Ovary (tissue), 9 donors: ENCODE data around the gene MED26. TPM values are rescaled to one million over a fixed set of nuclear protein-coding genes. Genes with fewer than 3 reads are reported as not detected.

Source experiments
- DNase-seq, 5 donors: peaks; one replicate each; pipeline ENCODE4 v3.0.0-alpha.2; 2019 to 2020
- H3K27ac ChIP-seq, 2 donors: fragments of 200-600 bp; one replicate each; pipeline versions ENCODE4 v1.5.1 to v1.8.0; 2019 to 2022
- H3K27me3 ChIP-seq: fragments of 200-600 bp; one replicate; pipeline ENCODE4 v1.8.0; 2022
- H3K36me3 ChIP-seq: fragments of 200-600 bp; sonication (generic); one replicate; pipeline ENCODE4 v1.5.1; 2019
- H3K4me1 ChIP-seq: one replicate; pipeline ENCODE4 v1.8.1; 2013; ENCODE audit warnings: mild to moderate bottlenecking, moderate library complexity; ENCODE audit not compliant: insufficient read depth
- H3K4me3 ChIP-seq: fragments of 200-600 bp; sonication (generic); one replicate; pipeline ENCODE4 v1.5.1; 2017
- H3K9me3 ChIP-seq, 2 donors: fragments of 200-600 bp in 1 of 2; sonication (generic) in 1 of 2; one replicate each; pipeline versions ENCODE4 v1.5.1 to v1.8.1; 2013 to 2019; ENCODE audit warnings: mild to moderate bottlenecking in 1 of 2, moderate library complexity in 1 of 2
- CTCF ChIP-seq, 3 donors: fragments of 450-650 bp in 2 of 3; fragments of 200-600 bp in 1 of 3; IDR thresholded peaks; one replicate each; pipeline versions ENCODE4 v1.5.1 to v1.8.0; 2016 to 2022; ENCODE audit warnings: antibody characterized with exemption in 3 of 3, mild to moderate bottlenecking in 1 of 3
- EP300 ChIP-seq: sonication (generic); formaldehyde crosslinking; IDR thresholded peaks from one replicate; pipeline ENCODE4 v1.6.1; 2017; ENCODE audit warnings: antibody characterized with exemption
- POLR2A ChIP-seq: fragments of 450-650 bp; IDR thresholded peaks from one replicate; pipeline ENCODE4 v1.6.1; 2017; ENCODE audit warnings: antibody characterized with exemption, mild to moderate bottlenecking, moderate library complexity
- WGBS, 3 donors: extraction: QIAGEN DNeasy Blood & Tissue Kit in 1 of 3; methylation state at CpG; one replicate each; pipeline versions ENCODE4 v1.1.5 to v1.1.7; 2013 to 2017; 5-methylcytosine and 5-hydroxymethylcytosine counted together
- intact Hi-C, 4 donors: fragments of 100-400 bp; cut with DNase I; formaldehyde crosslinking; loops; one replicate each; pipeline versions ENCODE4 v1.11.0 to v1.15.1; 2022 to 2023
- polyA plus RNA-seq, 2 donors: library from polyadenylated mRNA; stranded (reverse); fragments of 200-250 nt in 1 of 2; fragments of 350-450 nt in 1 of 2; fragmentation: Illumina TruSeq in 1 of 2; extraction: RNeasy Lipid Tissue Mini Kit (QIAGEN cat#74804) in 1 of 2; gene quantifications; one replicate each; pipeline ENCODE4 v1.2.3, GENCODE V29; 2013 to 2014
- total RNA-seq, 7 donors: library from RNA; depleted of rRNA in 2 of 7; stranded (reverse); fragments of >200 nt in 2 of 7; fragmentation: NEBNext Ultra II Directional in 3 of 7; extraction: Animal tissue kit (Norgen Biotek cat#: 25700) in 3 of 7; gene quantifications; one replicate each; pipeline versions ENCODE4 v1.1.0 to v1.2.4, GENCODE V29; 2016 to 2023
- donor health status: DM: no; HTN: no; CAD: no; lungs with moderate emphysema.
- donor health status: DM: no; HTN: no; CAD: no.
- donor health status: Bipolar disorder and iron deficiency.
- donor health status: DM: yes; HTN: yes; CAD: no.
- donor health status: DM: no; HTN: no; CAD: no.
- donor health status: DM: yes; HTN: yes; CAD: no.

Gene MED26
- total and polyA plus RNA-seq, 9 donors, result 3.0 to 13.2 (median 10.8) TPM

- no peak for TF ChIP-seq CTCF (IDR thresholded peaks at IDR 0.05)
- TF ChIP-seq EP300, result no peak
- no peak for TF ChIP-seq POLR2A
- DNase-seq, result no peak
- no peaks in the 10 kb centered on the region for H3K36me3 ChIP-seq
- 83 to 84% (median 83%) methylated on average over 10 of the region's 10 CpGs for WGBS, 3 donors
- H3K4me3 ChIP-seq, result no peak overlapping the region
- H3K27ac ChIP-seq, result no peak overlapping the region
- peaks cover 7% of the 10 kb centered on the region for H3K4me1 ChIP-seq
- H3K27me3 ChIP-seq, result no peaks in the 10 kb centered on the region
- no peaks in the 10 kb centered on the region for H3K9me3 ChIP-seq
- intact Hi-C loops, result no loop called here
Observed at GRCh38 chr19:16582486-16583261, 45.3 kb downstream of the MED26 start.

DNA sequence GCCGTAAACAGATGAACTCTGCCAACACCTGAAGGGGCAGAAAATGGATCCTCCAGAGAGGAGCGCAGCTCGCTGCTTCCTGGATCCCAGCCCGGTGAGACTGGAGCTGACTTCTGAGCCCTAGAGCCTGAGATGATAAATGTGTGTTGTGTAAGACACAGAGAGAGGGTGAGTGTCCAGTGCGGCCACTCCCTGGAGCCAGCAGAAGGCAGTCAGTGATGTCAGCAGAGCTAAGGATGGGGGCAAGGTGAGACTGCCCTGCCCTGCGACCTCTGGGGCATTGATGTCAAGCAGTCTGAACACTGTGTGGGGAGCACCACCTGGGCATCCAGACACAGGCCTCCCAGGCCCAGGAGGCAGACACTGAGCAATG, 46.0 kb downstream of the MED26 start:
- intact Hi-C loops, result no loop called here

DNA sequence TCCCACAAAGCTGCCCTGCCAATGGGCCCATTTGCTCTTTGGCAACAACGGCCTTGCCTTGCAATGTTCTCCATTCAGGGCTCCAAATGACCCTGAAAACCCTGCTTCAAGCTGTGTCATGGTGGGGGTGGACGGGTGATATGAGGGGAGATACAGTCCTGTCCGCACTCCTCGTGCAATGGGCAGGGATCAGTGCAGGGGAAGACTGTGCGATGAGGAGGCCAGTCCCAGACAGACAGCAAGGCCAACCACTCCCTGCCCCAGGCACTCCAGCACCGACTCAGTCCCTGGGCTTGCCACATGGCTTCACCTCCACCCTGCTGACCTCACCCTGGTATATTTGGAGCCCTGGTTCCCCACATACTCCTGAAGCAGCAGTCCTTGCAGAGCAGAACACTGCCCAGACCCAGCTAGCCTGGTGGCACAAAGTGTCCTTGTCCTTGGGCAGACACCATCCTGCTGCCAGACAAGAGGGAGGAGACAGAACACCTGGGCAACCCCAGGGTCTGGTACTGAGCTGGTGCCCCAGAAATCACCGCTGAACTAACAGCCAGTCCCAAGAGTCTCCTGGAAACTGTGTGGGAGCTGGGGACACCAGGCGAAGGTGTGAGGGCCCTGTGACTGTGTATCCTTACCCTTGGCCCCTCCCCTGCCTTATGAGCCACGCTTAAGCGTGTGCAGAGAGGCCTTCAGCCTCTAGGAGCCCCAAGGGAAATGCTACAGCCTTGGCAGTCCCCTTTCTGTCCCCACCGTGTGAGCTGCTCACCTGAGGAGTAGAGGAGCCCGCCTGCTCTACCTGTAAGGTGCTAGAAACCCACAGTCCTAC, 46.6 kb downstream of the MED26 start:
- no peak overlapping the region for H3K27ac ChIP-seq
- 59 to 68% (median 68%) methylated on average over 11 to 12 of the region's 12 CpGs for WGBS, 3 donors
- intact Hi-C loops, result no loop called here
- TF ChIP-seq POLR2A (no peak), EP300 (no peak), CTCF (IDR thresholded peaks at IDR 0.05) (no peak)
- H3K36me3 ChIP-seq, result no peaks in the 10 kb centered on the region
- DNase-seq, result no peak
- H3K27me3 ChIP-seq, result no peaks in the 10 kb centered on the region
- peaks cover 3% of the 10 kb centered on the region for H3K4me1 ChIP-seq
- H3K9me3 ChIP-seq, result no peaks in the 10 kb centered on the region
- no peak overlapping the region for H3K4me3 ChIP-seq

More for the DNA sequence above, 46.0 kb downstream of the MED26 start:
- Histone ChIP-seq H3K9me3 (no peaks in the 10 kb centered on the region), H3K4me3 (no peak overlapping the region), H3K27ac (no peak overlapping the region), H3K36me3 (no peaks in the 10 kb centered on the region), H3K4me1 (peaks cover 3% of the 10 kb centered on the region), H3K27me3 (no peaks in the 10 kb centered on the region)
- no peak for DNase-seq
- no peak for TF ChIP-seq POLR2A
- TF ChIP-seq EP300, result no peak
- no peak for TF ChIP-seq CTCF (IDR thresholded peaks at IDR 0.05)
- WGBS, 3 donors, result 69 to 87% (median 83%) methylated on average over 6 of the region's 6 CpGs

GRCh38 chr19:16579381-16579780, 48.6 kb downstream of the MED26 start:
- no peak overlapping the region for H3K27ac ChIP-seq
- H3K4me3 ChIP-seq, result no peak overlapping the region
- H3K27me3 ChIP-seq, result no peaks in the 10 kb centered on the region
- H3K36me3 ChIP-seq, result no peaks in the 10 kb centered on the region
- intact Hi-C loops, result loop anchor here in 1 of 4 donors (5.0 kb wide), 1 partner anchor 48 kb away; the partner anchor contains the start of gene MED26
- no peak for DNase-seq
- H3K9me3 ChIP-seq, result no peaks in the 10 kb centered on the region
- H3K4me1 ChIP-seq, result peaks cover 3% of the 10 kb centered on the region
- 80 to 85% (median 81%) methylated on average over 4 of the region's 4 CpGs for WGBS, 3 donors
- TF ChIP-seq CTCF (IDR thresholded peaks at IDR 0.05) (no peak), EP300 (no peak), POLR2A (no peak)
